ENCODE measurements around the gene OSTM1. TPM values are rescaled to one million over a fixed set of nuclear protein-coding genes. Genes with fewer than 3 reads are reported as not detected.

Gene OSTM1
- total RNA-seq, 1 donor from 2014 or later: 34.4 TPM

- H3K27ac ChIP-seq: no peak overlapping the region
- intact Hi-C loops (cut with DNase I): no loop called here
- H3K27me3 ChIP-seq: no peaks in the 10 kb centered on the region
- H3K9me3 ChIP-seq: no peaks in the 10 kb centered on the region
- H3K4me3 ChIP-seq: no peak overlapping the region
- TF ChIP-seq POLR2AphosphoS5 (IDR thresholded peaks at IDR 0.05; ENCODE audit: insufficient read depth in 1 of 2, low read depth in 1 of 2): no peak
- TF ChIP-seq, protein P1, sequence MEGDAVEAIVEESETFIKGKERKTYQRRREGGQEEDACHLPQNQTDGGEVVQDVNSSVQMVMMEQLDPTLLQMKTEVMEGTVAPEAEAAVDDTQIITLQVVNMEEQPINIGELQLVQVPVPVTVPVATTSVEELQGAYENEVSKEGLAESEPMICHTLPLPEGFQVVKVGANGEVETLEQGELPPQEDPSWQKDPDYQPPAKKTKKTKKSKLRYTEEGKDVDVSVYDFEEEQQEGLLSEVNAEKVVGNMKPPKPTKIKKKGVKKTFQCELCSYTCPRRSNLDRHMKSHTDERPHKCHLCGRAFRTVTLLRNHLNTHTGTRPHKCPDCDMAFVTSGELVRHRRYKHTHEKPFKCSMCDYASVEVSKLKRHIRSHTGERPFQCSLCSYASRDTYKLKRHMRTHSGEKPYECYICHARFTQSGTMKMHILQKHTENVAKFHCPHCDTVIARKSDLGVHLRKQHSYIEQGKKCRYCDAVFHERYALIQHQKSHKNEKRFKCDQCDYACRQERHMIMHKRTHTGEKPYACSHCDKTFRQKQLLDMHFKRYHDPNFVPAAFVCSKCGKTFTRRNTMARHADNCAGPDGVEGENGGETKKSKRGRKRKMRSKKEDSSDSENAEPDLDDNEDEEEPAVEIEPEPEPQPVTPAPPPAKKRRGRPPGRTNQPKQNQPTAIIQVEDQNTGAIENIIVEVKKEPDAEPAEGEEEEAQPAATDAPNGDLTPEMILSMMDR (IDR thresholded peaks at IDR 0.05): no peak
- no peak for TF ChIP-seq POLR2A (IDR thresholded peaks at IDR 0.05)
- no peaks in the 10 kb centered on the region for H3K36me3 ChIP-seq
- no peaks in the 10 kb centered on the region for H3K4me1 ChIP-seq
- no peak for DNase-seq (ENCODE audit: extremely low spot score in 2 of 2)
Measured at GRCh38 chr6:108108374-108108773, 33.8 kb upstream of the OSTM1 start.

GRCh38 chr6:108107102-108107501, 32.6 kb upstream of the OSTM1 start:
- Histone ChIP-seq H3K9me3 (no peaks in the 10 kb centered on the region), H3K4me1 (no peaks in the 10 kb centered on the region), H3K27ac (no peak overlapping the region), H3K4me3 (no peak overlapping the region), H3K36me3 (no peaks in the 10 kb centered on the region), H3K27me3 (no peaks in the 10 kb centered on the region)
- TF ChIP-seq, protein P1 (IDR thresholded peaks at IDR 0.05): no peak
- TF ChIP-seq POLR2A (IDR thresholded peaks at IDR 0.05) (no peak), POLR2AphosphoS5 (IDR thresholded peaks at IDR 0.05; ENCODE audit: insufficient read depth in 1 of 2, low read depth in 1 of 2) (no peak)
- no peak for DNase-seq (ENCODE audit: extremely low spot score in 2 of 2)
- intact Hi-C loops (cut with DNase I): no loop called here

GRCh38 chr6:108106694-108107093, 32.2 kb upstream of the OSTM1 start:
- Histone ChIP-seq H3K4me1 (no peaks in the 10 kb centered on the region), H3K4me3 (no peak overlapping the region), H3K27ac (no peak overlapping the region), H3K9me3 (no peaks in the 10 kb centered on the region), H3K27me3 (no peaks in the 10 kb centered on the region), H3K36me3 (no peaks in the 10 kb centered on the region)
- TF ChIP-seq, protein P1 (IDR thresholded peaks at IDR 0.05): no peak
- intact Hi-C loops (cut with DNase I): no loop called here
- no peak for DNase-seq (ENCODE audit: extremely low spot score in 2 of 2)

DNA sequence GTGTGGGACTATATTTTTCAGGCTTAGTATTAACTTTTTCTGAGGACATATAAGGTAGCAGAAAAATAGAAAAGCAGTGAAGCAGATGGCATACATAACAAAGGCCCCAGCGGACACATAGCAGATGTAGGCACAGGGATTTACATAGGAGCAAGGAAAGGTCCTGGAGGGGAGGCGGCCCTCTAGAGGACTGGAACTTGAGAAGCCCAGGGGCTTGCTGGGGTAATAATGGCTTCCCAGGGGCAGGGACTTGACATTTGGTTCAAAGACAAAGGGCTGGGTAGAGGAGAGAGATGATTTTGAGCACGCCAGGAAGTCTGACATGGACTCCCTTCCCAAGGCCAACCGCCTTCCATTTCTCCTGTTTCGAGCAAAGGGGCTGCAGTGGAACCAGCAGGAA, 31.7 kb upstream of the OSTM1 start:
- no peak for DNase-seq (ENCODE audit: extremely low spot score in 2 of 2)
- H3K27ac ChIP-seq: no peak overlapping the region

GRCh38 chr6:108105571-108105970, 31.0 kb upstream of the OSTM1 start:
- Histone ChIP-seq H3K9me3 (no peaks in the 10 kb centered on the region), H3K4me3 (no peak overlapping the region), H3K27me3 (no peaks in the 10 kb centered on the region), H3K27ac (no peak overlapping the region), H3K36me3 (no peaks in the 10 kb centered on the region), H3K4me1 (no peaks in the 10 kb centered on the region)
- no peak for DNase-seq (ENCODE audit: extremely low spot score in 2 of 2)
- TF ChIP-seq POLR2A (IDR thresholded peaks at IDR 0.05) (no peak), POLR2AphosphoS5 (IDR thresholded peaks at IDR 0.05; ENCODE audit: insufficient read depth in 1 of 2, low read depth in 1 of 2) (no peak)
- TF ChIP-seq, protein P1 (IDR thresholded peaks at IDR 0.05): no peak
- intact Hi-C loops (cut with DNase I): no loop called here

More for the DNA sequence above, 31.7 kb upstream of the OSTM1 start:
- no peak for TF ChIP-seq POLR2AphosphoS5 (IDR thresholded peaks at IDR 0.05; ENCODE audit: insufficient read depth in 1 of 2, low read depth in 1 of 2)
- TF ChIP-seq POLR2A (IDR thresholded peaks at IDR 0.05): no peak
- TF ChIP-seq, protein P1 (IDR thresholded peaks at IDR 0.05): no peak
- intact Hi-C loops (cut with DNase I): no loop called here
- H3K27me3 ChIP-seq: no peaks in the 10 kb centered on the region
- no peaks in the 10 kb centered on the region for H3K9me3 ChIP-seq
- no peak overlapping the region for H3K4me3 ChIP-seq
- H3K4me1 ChIP-seq: no peaks in the 10 kb centered on the region
- H3K36me3 ChIP-seq: no peaks in the 10 kb centered on the region
